ENCODE results near the gene KRTAP10-12.

Gene KRTAP10-12

GRCh38 chr21:44736291-44737004 is 39.5 kb downstream of the KRTAP10-12 start:
- Histone ChIP-seq H3K27me3 (ENCODE audit: control insufficient read depth, insufficient read depth, low read length) (no peaks in the 10 kb centered on the region), H3K36me3 (ENCODE audit: control insufficient read depth, insufficient read depth, low read length) (no peaks in the 10 kb centered on the region), H3K4me3 (ENCODE audit: low read length) (no peak overlapping the region)

GRCh38 chr21:44737706-44738354 is 40.9 kb downstream of the KRTAP10-12 start:
- no peaks in the 10 kb centered on the region for H3K27me3 ChIP-seq (ENCODE audit: control insufficient read depth, insufficient read depth, low read length)
- H3K27ac ChIP-seq (ENCODE audit: low read depth, low read length): no peak overlapping the region
- no peak overlapping the region for H3K4me3 ChIP-seq (ENCODE audit: low read length)
- no peak overlapping the region for H3K9ac ChIP-seq (ENCODE audit: low read length)
- no peaks in the 10 kb centered on the region for H3K4me1 ChIP-seq (ENCODE audit: control insufficient read depth, insufficient read depth, low read length)
- no peaks in the 10 kb centered on the region for H3K36me3 ChIP-seq (ENCODE audit: control insufficient read depth, insufficient read depth, low read length)

More at GRCh38 chr21:44736291-44737004, 39.5 kb downstream of the KRTAP10-12 start:
- Histone ChIP-seq H3K4me1 (ENCODE audit: control insufficient read depth, insufficient read depth, low read length) (no peaks in the 10 kb centered on the region), H3K9ac (ENCODE audit: low read length) (no peak overlapping the region), H3K27ac (ENCODE audit: low read depth, low read length) (no peak overlapping the region)

GRCh38 chr21:44738621-44739020 is 41.6 kb downstream of the KRTAP10-12 start:
- Histone ChIP-seq H3K27ac (ENCODE audit: low read depth, low read length) (no peak overlapping the region), H3K9ac (ENCODE audit: low read length) (no peak overlapping the region), H3K27me3 (ENCODE audit: control insufficient read depth, insufficient read depth, low read length) (no peaks in the 10 kb centered on the region), H3K36me3 (ENCODE audit: control insufficient read depth, insufficient read depth, low read length) (no peaks in the 10 kb centered on the region), H3K4me3 (ENCODE audit: low read length) (no peak overlapping the region), H3K4me1 (ENCODE audit: control insufficient read depth, insufficient read depth, low read length) (no peaks in the 10 kb centered on the region)

- Histone ChIP-seq H3K27ac (ENCODE audit: low read depth, low read length) (no peak overlapping the region), H3K36me3 (ENCODE audit: control insufficient read depth, insufficient read depth, low read length) (no peaks in the 10 kb centered on the region), H3K4me1 (ENCODE audit: control insufficient read depth, insufficient read depth, low read length) (no peaks in the 10 kb centered on the region), H3K9ac (ENCODE audit: low read length) (no peak overlapping the region), H3K27me3 (ENCODE audit: control insufficient read depth, insufficient read depth, low read length) (no peaks in the 10 kb centered on the region), H3K4me3 (ENCODE audit: low read length) (no peak overlapping the region)
These were observed 42.3 kb downstream of the KRTAP10-12 start for GRCh38 chr21:44739316-44739715.

- H3K4me3 ChIP-seq (ENCODE audit: low read length): no peak overlapping the region
- H3K36me3 ChIP-seq (ENCODE audit: control insufficient read depth, insufficient read depth, low read length): no peaks in the 10 kb centered on the region
- H3K9ac ChIP-seq (ENCODE audit: low read length): no peak overlapping the region
- H3K27ac ChIP-seq (ENCODE audit: low read depth, low read length): no peak overlapping the region
- H3K27me3 ChIP-seq (ENCODE audit: control insufficient read depth, insufficient read depth, low read length): no peaks in the 10 kb centered on the region
- H3K4me1 ChIP-seq (ENCODE audit: control insufficient read depth, insufficient read depth, low read length): no peaks in the 10 kb centered on the region
These were observed 43.8 kb downstream of the KRTAP10-12 start for GRCh38 chr21:44740742-44741141.

- Histone ChIP-seq H3K4me3 (ENCODE audit: low read length) (no peak overlapping the region), H3K4me1 (ENCODE audit: control insufficient read depth, insufficient read depth, low read length) (no peaks in the 10 kb centered on the region), H3K27ac (ENCODE audit: low read depth, low read length) (no peak overlapping the region), H3K27me3 (ENCODE audit: control insufficient read depth, insufficient read depth, low read length) (no peaks in the 10 kb centered on the region), H3K9ac (ENCODE audit: low read length) (no peak overlapping the region), H3K36me3 (ENCODE audit: control insufficient read depth, insufficient read depth, low read length) (no peaks in the 10 kb centered on the region)
These were observed 44.9 kb downstream of the KRTAP10-12 start for GRCh38 chr21:44741921-44742320.

GRCh38 chr21:44742418-44743153 is 45.6 kb downstream of the KRTAP10-12 start:
- Histone ChIP-seq H3K27me3 (ENCODE audit: control insufficient read depth, insufficient read depth, low read length) (no peaks in the 10 kb centered on the region), H3K4me1 (ENCODE audit: control insufficient read depth, insufficient read depth, low read length) (no peaks in the 10 kb centered on the region), H3K9ac (ENCODE audit: low read length) (no peak overlapping the region), H3K27ac (ENCODE audit: low read depth, low read length) (no peak overlapping the region), H3K4me3 (ENCODE audit: low read length) (no peak overlapping the region), H3K36me3 (ENCODE audit: control insufficient read depth, insufficient read depth, low read length) (no peaks in the 10 kb centered on the region)
